T47D (cell line): ENCODE results near the gene NANP.
"Not testable (repeated sequence)": the region's sequence is repeated elsewhere in the genome, so short reads cannot be mapped to it uniquely, and the experiment has no call there.

Experiments used
- DNase-seq, 2 experiments: peaks; one replicate each; pipeline versions ENCODE4 v3.0.0 to v3.0.0-alpha.2; 2011 to 2012; ENCODE audit warnings: low read depth in 1 of 2, low spot score in 1 of 2
- JUND ChIP-seq: IDR thresholded peaks from 2 replicates; pipeline ENCODE4 v1.6.1; 2012; ENCODE audit warnings: low read depth
- in situ Hi-C: cut with HindIII; loops from 2 replicates; pipeline ENCODE4 v1.10.0; 2016; ENCODE audit warnings: low sequenced_read_pairs, low pct_unique_long_range_greater_than_20kb

NANP gene

GRCh38 chr20:25601659-25602058, 22.2 kb downstream of the NANP start:
- in situ Hi-C loops: no loop called here
- DNase-seq: no peak
- no peak for TF ChIP-seq JUND

DNA sequence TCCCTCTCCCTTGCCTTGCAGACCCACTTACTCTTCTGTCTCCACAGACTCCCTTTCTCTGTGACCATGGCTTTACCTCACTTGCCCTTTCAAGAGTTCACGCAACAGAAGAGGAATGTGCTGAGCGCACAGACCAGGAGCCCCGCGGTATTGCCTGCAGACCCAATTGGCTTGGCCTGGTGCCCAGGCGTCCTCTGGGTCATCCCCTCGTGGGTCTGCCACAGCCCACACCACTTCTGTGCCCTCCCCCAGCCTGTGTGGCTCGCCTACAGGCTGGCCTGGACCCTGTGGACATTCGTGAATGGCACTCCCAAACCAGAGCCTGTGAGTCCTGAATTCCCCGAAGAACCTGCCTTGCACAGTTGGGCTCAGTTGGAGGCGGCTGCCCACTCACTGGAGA, 23.2 kb downstream of the NANP start:
- in situ Hi-C loops: no loop called here
- DNase-seq: peak in 1 of 2 experiments; percentile 5
- TF ChIP-seq JUND: no peak

DNA sequence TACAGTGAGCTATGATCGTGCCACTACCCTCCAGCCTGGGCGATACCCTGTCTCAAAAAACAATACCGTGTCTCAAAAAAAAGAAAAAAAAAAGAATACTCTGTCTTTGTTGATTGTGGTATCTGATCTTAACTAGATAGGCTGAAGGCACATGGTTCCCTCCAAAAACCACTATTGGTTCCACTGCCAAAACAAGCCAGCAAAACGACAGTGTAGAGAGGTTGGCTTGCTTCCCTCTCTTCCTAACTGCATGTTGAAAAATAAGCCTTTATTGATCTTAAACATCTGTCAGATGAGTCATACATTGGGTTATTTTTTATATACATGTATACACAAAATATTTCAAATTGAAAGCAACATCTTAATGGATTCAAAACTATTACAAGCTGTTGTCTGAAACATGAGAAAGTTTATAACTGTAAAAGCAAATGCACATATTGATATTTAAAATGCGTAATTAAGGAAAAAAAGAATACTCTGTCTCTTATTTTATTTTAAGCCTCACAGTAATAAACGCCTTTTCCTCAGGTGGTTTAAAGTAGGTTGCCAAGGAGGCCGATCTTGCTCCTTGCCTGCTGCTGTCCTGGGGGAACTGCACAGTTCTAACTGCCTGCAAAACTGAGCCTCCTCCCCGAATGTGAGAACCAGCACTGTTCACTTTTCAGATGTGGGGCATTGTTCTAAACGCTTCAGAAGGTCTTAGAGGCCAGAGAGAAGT, 31.5 kb downstream of the NANP start:
- TF ChIP-seq JUND: no peak
- in situ Hi-C loops: no loop called here
- no peak for DNase-seq

DNA sequence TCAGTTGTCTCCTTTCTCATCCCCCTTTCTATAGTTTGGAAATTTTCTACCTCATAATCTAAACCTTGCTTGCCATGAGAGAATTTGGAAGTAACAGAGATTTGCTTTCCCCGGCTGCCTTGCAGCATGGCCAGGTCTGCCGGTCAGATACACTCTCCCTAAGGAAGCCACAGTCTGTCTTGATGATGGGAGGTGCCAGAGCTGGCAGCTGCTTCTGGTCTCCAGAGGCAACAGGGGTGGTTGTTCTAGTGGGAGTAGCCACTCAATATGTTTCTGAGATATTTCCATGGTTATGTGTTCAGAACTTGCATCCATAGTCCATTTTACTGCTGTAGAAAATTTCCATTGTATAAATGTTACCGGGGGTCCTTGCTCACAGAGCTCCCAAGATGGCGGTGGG, 33.0 kb downstream of the NANP start:
- in situ Hi-C loops, DNase-seq: not testable (repeated sequence)

DNA sequence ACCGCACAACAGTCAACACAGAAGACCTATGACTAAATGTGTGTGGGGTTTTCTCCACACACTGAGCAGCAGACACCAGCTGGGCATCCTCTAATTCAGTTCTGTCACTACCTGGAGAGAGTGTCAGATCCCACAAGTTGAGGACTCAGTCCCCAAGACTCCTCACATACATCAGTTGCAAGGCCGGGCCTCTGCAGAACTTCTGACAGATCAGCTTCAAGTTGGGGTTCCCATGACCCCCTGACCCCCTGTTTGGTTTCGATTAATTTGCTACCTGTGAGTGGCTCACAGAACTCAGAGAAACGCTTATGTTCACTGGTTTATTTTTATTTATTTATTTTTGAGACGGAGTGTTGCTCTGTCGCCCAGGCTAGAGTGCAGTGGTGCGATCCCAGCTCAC, 35.3 kb downstream of the NANP start:
- in situ Hi-C loops: no loop called here
- DNase-seq: no peak
- no peak for TF ChIP-seq JUND

- DNase-seq: no peak
- no peak for TF ChIP-seq JUND
- in situ Hi-C loops: no loop called here
Measured at GRCh38 chr20:25587536-25587935, 36.3 kb downstream of the NANP start.

GRCh38 chr20:25586877-25587276, 36.9 kb downstream of the NANP start:
- in situ Hi-C loops: no loop called here
- no peak for TF ChIP-seq JUND
- DNase-seq: no peak

GRCh38 chr20:25584905-25585704, 38.7 kb downstream of the NANP start, which contains the start of gene NINL:
Gene NINL, minus strand, starts transcription at chr20:25585531. Its CDS starts 58,944 bp downstream, at chr20:25526587.
- DNase-seq: peak; percentile 69 to 73
- in situ Hi-C loops: no loop called here
- no peak for TF ChIP-seq JUND

DNA sequence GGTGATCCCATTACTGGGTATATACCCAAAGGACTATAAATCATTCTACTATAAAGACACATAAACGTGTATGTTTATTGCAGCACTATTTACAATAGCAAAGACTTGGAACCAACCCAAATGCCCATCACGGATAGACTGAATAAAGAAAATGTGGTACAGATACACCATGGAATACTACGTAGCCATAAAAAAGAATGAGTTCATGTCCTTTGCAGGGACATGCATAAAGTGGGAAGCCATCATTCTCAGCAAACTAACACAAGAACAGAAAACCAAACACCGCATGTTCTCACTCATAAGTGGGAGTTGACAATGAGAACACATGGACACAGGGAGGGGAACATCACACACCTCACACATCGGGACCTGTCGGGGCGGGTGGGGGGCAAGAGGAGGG, 40.2 kb downstream of the NANP start:
- in situ Hi-C loops, DNase-seq: not testable (repeated sequence)

GRCh38 chr20:25580711-25581110, 43.1 kb downstream of the NANP start:
- peak; percentile 51 to 85 for DNase-seq
- in situ Hi-C loops: no loop called here
- no peak for TF ChIP-seq JUND

- no peak for DNase-seq
- TF ChIP-seq JUND: no peak
- in situ Hi-C loops: no loop called here
Measured at GRCh38 chr20:25579081-25579770, 44.6 kb downstream of the NANP start.

GRCh38 chr20:25576783-25577530, 46.9 kb downstream of the NANP start:
- no peak for TF ChIP-seq JUND
- DNase-seq: no peak
- in situ Hi-C loops: no loop called here
